KMS-11 (cell line): ENCODE measurements around the gene LPP.

Experiments used
- H2AFZ ChIP-seq: fragments of 200-600 bp; sonication (generic); 2 replicates; pipeline ENCODE4 v1.6.1; 2016; ENCODE audit warnings: antibody characterized with exemption, mixed run types, low read depth
- H3K27ac ChIP-seq: fragments of 200-600 bp; sonication (generic); 2 replicates; pipeline ENCODE4 v1.6.1; 2016; ENCODE audit warnings: mild to moderate bottlenecking, mixed run types
- H3K27me3 ChIP-seq: fragments of 200-600 bp; sonication (generic); 2 replicates; pipeline ENCODE4 v1.6.1; 2017; ENCODE audit warnings: mild to moderate bottlenecking, low read depth, mixed run types, moderate library complexity; ENCODE audit not compliant: insufficient read depth
- H3K36me3 ChIP-seq: fragments of 200-600 bp; sonication (generic); 2 replicates; pipeline ENCODE4 v1.6.1; 2017; ENCODE audit warnings: mild to moderate bottlenecking, mixed run types; ENCODE audit not compliant: insufficient read depth
- H3K4me1 ChIP-seq: fragments of 200-600 bp; sonication (generic); 2 replicates; pipeline ENCODE4 v1.6.1; 2016; ENCODE audit warnings: mild to moderate bottlenecking, low read depth, mixed run types; ENCODE audit not compliant: poor library complexity, severe bottlenecking
- H3K4me2 ChIP-seq: fragments of 200-600 bp; sonication (generic); 2 replicates; pipeline ENCODE4 v1.7.0; 2016; ENCODE audit warnings: mild to moderate bottlenecking, mixed run types
- H3K4me3 ChIP-seq: fragments of 200-600 bp; sonication (generic); IDR thresholded peaks from 2 replicates; pipeline ENCODE4 v1.6.1; 2017; ENCODE audit warnings: low read depth, low read length, mixed read lengths; ENCODE audit not compliant: insufficient read depth
- H3K79me2 ChIP-seq: fragments of 200-600 bp; sonication (generic); 2 replicates; pipeline ENCODE4 v1.6.1; 2016; ENCODE audit warnings: low read depth, mixed run types; ENCODE audit not compliant: insufficient read depth
- H3K9ac ChIP-seq: fragments of 200-600 bp; sonication (generic); 2 replicates; pipeline ENCODE4 v1.6.1; 2016; ENCODE audit warnings: mild to moderate bottlenecking, mixed run types
- H4K20me1 ChIP-seq: fragments of 200-600 bp; sonication (generic); 2 replicates; pipeline ENCODE4 v1.6.1; 2016; ENCODE audit warnings: mild to moderate bottlenecking, mixed run types; ENCODE audit not compliant: insufficient read depth
- CTCF ChIP-seq: fragments of 200-600 bp; sonication (generic); conservative IDR thresholded peaks from 2 replicates; pipeline ENCODE4 v1.6.1; 2017; ENCODE audit warnings: low read depth, mild to moderate bottlenecking, antibody characterized with exemption, low read length, moderate library complexity, mixed read lengths

Gene LPP

GRCh38 chr3:188389711-188390342 lies 235.9 kb downstream of the LPP start:
- no peak overlapping the region for H3K4me2 ChIP-seq
- TF ChIP-seq CTCF, result no peak
- no peak overlapping the region for H3K4me3 ChIP-seq
- H3K36me3 ChIP-seq, result no peaks in the 10 kb centered on the region
- H3K4me1 ChIP-seq, result no peaks in the 10 kb centered on the region
- H3K27ac ChIP-seq, result no peak overlapping the region
- H3K9ac ChIP-seq, result no peak overlapping the region
- H4K20me1 ChIP-seq, result no peaks in the 10 kb centered on the region
- H3K79me2 ChIP-seq, result no peaks in the 10 kb centered on the region
- H2AFZ ChIP-seq, result no peak overlapping the region
- no peaks in the 10 kb centered on the region for H3K27me3 ChIP-seq

DNA sequence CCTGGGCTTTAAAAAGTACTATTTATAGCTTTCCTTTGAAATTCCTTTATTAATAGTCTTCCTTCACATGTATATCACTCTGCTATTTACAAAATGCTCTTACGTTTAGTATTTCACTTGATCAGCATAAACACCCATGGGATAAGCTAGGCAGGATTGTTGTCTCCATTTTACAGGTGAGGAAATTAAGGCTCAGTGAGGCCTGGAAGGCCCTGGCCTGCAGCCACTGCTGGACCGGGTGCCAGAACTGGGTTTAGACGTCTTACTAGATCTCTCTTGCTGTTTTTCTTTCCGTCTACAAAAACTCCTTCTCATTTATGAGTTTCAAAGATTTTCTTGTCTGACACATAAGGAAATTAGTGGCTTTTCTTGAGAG lies 236.4 kb downstream of the LPP start:
- no peak for TF ChIP-seq CTCF
- H3K79me2 ChIP-seq, result no peaks in the 10 kb centered on the region
- H3K27me3 ChIP-seq, result no peaks in the 10 kb centered on the region
- no peak overlapping the region for H3K9ac ChIP-seq
- no peak overlapping the region for H3K4me3 ChIP-seq
- no peak overlapping the region for H2AFZ ChIP-seq
- H4K20me1 ChIP-seq, result no peaks in the 10 kb centered on the region
- H3K4me1 ChIP-seq, result no peaks in the 10 kb centered on the region
- no peaks in the 10 kb centered on the region for H3K36me3 ChIP-seq
- no peak overlapping the region for H3K4me2 ChIP-seq
- H3K27ac ChIP-seq, result no peak overlapping the region

- Histone ChIP-seq H3K27me3 (no peaks in the 10 kb centered on the region), H3K27ac (no peak overlapping the region), H3K4me1 (no peaks in the 10 kb centered on the region), H3K4me3 (no peak overlapping the region), H4K20me1 (no peaks in the 10 kb centered on the region), H3K4me2 (no peak overlapping the region), H2AFZ (no peak overlapping the region), H3K79me2 (no peaks in the 10 kb centered on the region), H3K9ac (no peak overlapping the region), H3K36me3 (no peaks in the 10 kb centered on the region)
- TF ChIP-seq CTCF, result no peak
These were observed 237.0 kb downstream of the LPP start for GRCh38 chr3:188390775-188391443.

GRCh38 chr3:188391592-188391991 lies 237.6 kb downstream of the LPP start:
- Histone ChIP-seq H3K79me2 (no peaks in the 10 kb centered on the region), H3K27me3 (no peaks in the 10 kb centered on the region), H3K36me3 (no peaks in the 10 kb centered on the region), H3K4me1 (no peaks in the 10 kb centered on the region), H3K4me2 (no peak overlapping the region), H3K4me3 (no peak overlapping the region), H3K9ac (no peak overlapping the region), H3K27ac (no peak overlapping the region), H2AFZ (no peak overlapping the region), H4K20me1 (no peaks in the 10 kb centered on the region)
- TF ChIP-seq CTCF, result no peak
